ENCODE data around the gene MXI1.

MXI1 gene

DNA sequence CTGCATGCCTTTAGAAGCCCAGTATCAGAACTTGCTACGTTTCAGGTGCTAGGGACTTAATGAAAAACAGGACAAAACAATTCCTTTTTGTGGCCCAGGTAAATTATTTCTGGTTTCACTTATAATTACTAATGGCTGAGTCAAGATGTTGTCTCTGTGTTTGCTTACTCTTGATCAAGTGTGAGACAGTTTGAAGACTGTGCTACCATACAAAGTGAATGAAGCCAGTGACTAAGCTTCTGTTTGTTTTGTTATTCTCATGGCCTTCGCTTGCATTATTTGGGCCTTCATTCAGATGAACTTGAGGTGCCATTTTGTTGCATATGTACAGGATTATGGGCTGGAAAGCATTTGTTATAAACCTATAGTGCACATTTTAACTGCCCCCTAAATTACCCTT lies 79.4 kb downstream of the MXI1 start:
- Histone ChIP-seq H3K36me3 (ENCODE audit: control insufficient read depth in 4 of 4, insufficient read depth in 4 of 4, low read length in 3 of 4) (peaks cover 2 to 45% (median 31%) of the 10 kb centered on the region in 4 experiments), H3K4me1 (ENCODE audit: control extremely low read depth in 1 of 4, control insufficient read depth in 4 of 4, insufficient read depth in 4 of 4, low read length in 3 of 4) (no peaks in the 10 kb centered on the region), H3K9me3 (ENCODE audit: control extremely low read depth in 1 of 5, control insufficient read depth in 4 of 5, insufficient read depth in 2 of 5, low read depth in 1 of 5, low read length in 4 of 5) (no peaks in the 10 kb centered on the region), H3K4me3 (ENCODE audit: control insufficient read depth in 1 of 7, extremely low read depth in 1 of 7, insufficient read depth in 4 of 7, low read depth in 2 of 7, low read length in 6 of 7) (no peak overlapping the region), H3K27me3 (replicated peaks in 2 of 5; ENCODE audit: control insufficient read depth in 4 of 5, insufficient read depth in 5 of 5, low read length in 4 of 5) (no peaks in the 10 kb centered on the region), H3K27ac (ENCODE audit: insufficient read depth in 1 of 2, low read depth in 1 of 2, low read length in 2 of 2, poor library complexity in 1 of 2, severe bottlenecking in 2 of 2) (no peak overlapping the region)
- no peak for DNase-seq
- CTCF ChIA-PET, result interaction anchor here (0.6 to 1.8 kb wide), 2 partner anchors 47 to 112 kb away, joined by 3 to 5 read pairs; no protein-coding TSS in a partner anchor
- POLR2A ChIA-PET, result no interaction called here
- WGBS (ENCODE audit: insufficient coverage), result 100% methylated on average over 1 of the region's 2 CpGs

DNA sequence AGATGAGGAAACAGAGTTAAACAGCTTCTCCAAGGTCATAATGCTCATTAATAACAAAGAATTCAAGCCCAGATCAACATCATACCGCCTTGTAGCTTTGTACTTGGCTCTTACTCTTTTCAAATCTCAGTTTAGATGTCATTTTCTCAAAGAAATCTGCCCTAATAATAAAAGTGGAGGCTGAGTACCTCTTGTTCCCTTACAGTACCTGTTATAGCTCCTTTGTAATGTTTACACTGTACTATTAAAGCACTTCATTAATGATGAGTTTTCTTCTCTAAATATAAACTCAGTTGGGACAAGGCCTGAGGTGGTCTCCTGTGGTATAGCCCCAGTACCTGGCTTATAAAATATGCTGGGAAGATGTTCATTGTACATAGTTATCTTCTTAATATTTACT lies 89.6 kb downstream of the MXI1 start:
- H3K4me3 ChIP-seq (ENCODE audit: control insufficient read depth in 1 of 7, extremely low read depth in 1 of 7, insufficient read depth in 4 of 7, low read depth in 2 of 7, low read length in 6 of 7), result no peak overlapping the region
- CTCF ChIA-PET, result interaction anchor here (0.6 to 2.8 kb wide), 6 partner anchors 8 to 303 kb away, joined by 3 to 7 read pairs (median 4); no protein-coding TSS in a partner anchor
- POLR2A ChIA-PET, result no interaction called here
- H3K27me3 ChIP-seq (replicated peaks in 2 of 5; ENCODE audit: control insufficient read depth in 4 of 5, insufficient read depth in 5 of 5, low read length in 4 of 5), result no peaks in the 10 kb centered on the region
- no peak for DNase-seq
- 100% methylated on average over 1 of the region's 1 CpG for WGBS (ENCODE audit: insufficient coverage)
- H3K9me3 ChIP-seq (ENCODE audit: control extremely low read depth in 1 of 5, control insufficient read depth in 4 of 5, insufficient read depth in 2 of 5, low read depth in 1 of 5, low read length in 4 of 5), result no peaks in the 10 kb centered on the region
- peaks cover 27 to 95% (median 61%) of the 10 kb centered on the region in 4 experiments for H3K36me3 ChIP-seq (ENCODE audit: control insufficient read depth in 4 of 4, insufficient read depth in 4 of 4, low read length in 3 of 4)
- peaks cover 0 to 2% (median 0%) of the 10 kb centered on the region in 4 experiments for H3K4me1 ChIP-seq (ENCODE audit: control extremely low read depth in 1 of 4, control insufficient read depth in 4 of 4, insufficient read depth in 4 of 4, low read length in 3 of 4)
- no peak overlapping the region for H3K27ac ChIP-seq (ENCODE audit: insufficient read depth in 1 of 2, low read depth in 1 of 2, low read length in 2 of 2, poor library complexity in 1 of 2, severe bottlenecking in 2 of 2)

DNA sequence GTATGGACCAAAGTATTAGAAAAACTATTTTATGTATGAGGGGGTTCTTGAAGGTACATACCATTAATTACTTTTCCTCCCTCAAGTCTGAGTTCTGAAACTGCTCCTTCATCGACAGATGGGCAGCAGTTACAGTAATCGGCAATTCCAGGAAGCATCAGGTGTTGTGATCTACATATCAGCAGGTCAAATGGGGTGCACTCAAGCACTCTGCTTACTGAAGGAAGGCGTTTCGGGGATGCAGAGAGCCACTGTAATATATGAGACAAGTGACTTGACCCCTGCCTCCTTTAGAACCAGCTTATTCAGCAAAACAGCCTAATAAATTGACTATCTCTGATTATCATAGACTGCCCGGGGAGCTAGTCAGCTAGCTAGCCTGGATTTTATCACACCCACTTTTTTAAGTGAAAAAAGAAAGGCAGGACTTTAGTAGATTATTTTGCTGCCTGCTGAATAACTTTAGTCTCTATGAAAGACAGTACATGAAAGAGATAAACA lies 93.1 kb downstream of the MXI1 start:
- CTCF ChIA-PET, result interaction anchor here (0.6 to 1.3 kb wide), 2 partner anchors 22 to 245 kb away, joined by 3 read pairs; no protein-coding TSS in a partner anchor
- no peak overlapping the region for H3K27ac ChIP-seq (ENCODE audit: insufficient read depth in 1 of 2, low read depth in 1 of 2, low read length in 2 of 2, poor library complexity in 1 of 2, severe bottlenecking in 2 of 2)
- DNase-seq, result no peak
- H3K27me3 ChIP-seq (replicated peaks in 2 of 5; ENCODE audit: control insufficient read depth in 4 of 5, insufficient read depth in 5 of 5, low read length in 4 of 5), result no peaks in the 10 kb centered on the region
- H3K4me3 ChIP-seq (ENCODE audit: control insufficient read depth in 1 of 7, extremely low read depth in 1 of 7, insufficient read depth in 4 of 7, low read depth in 2 of 7, low read length in 6 of 7), result no peak overlapping the region
- H3K36me3 ChIP-seq (ENCODE audit: control insufficient read depth in 4 of 4, insufficient read depth in 4 of 4, low read length in 3 of 4), result peaks cover 14 to 69% (median 49%) of the 10 kb centered on the region in 4 experiments
- 100% methylated on average over 1 of the region's 5 CpGs for WGBS (ENCODE audit: insufficient coverage)
- no peaks in the 10 kb centered on the region for H3K9me3 ChIP-seq (ENCODE audit: control extremely low read depth in 1 of 5, control insufficient read depth in 4 of 5, insufficient read depth in 2 of 5, low read depth in 1 of 5, low read length in 4 of 5)
- peaks cover 9 to 15% (median 12%) of the 10 kb centered on the region in 4 experiments for H3K4me1 ChIP-seq (ENCODE audit: control extremely low read depth in 1 of 4, control insufficient read depth in 4 of 4, insufficient read depth in 4 of 4, low read length in 3 of 4)
- POLR2A ChIA-PET, result no interaction called here

DNA sequence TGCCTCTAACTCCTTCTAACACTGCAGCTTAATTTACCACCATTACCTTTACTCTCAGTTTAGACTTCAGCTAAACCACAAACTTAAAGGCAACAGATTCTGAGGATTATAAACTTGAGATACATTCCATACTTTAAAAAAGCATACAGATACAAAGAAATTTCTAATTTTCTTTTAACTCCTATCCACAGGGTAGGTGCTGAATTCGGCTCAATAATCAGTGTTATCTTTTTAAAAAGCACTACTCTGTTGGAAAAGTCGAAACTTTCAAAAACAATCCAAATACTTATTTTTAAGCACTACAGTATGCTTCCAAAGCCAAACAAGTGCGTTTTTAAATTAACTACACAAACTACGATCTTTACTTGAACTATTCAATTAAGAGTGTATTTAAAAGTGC lies 96.3 kb downstream of the MXI1 start:
- WGBS (ENCODE audit: insufficient coverage), result 46% methylated on average over 2 of the region's 4 CpGs
- H3K9me3 ChIP-seq (ENCODE audit: control extremely low read depth in 1 of 5, control insufficient read depth in 4 of 5, insufficient read depth in 2 of 5, low read depth in 1 of 5, low read length in 4 of 5), result no peaks in the 10 kb centered on the region
- CTCF ChIA-PET, result interaction anchor here (1.3 to 2.2 kb wide), 3 partner anchors 24 to 166 kb away, joined by 3 to 6 read pairs (median 4); no protein-coding TSS in a partner anchor
- peaks cover 11 to 29% (median 19%) of the 10 kb centered on the region in 4 experiments for H3K4me1 ChIP-seq (ENCODE audit: control extremely low read depth in 1 of 4, control insufficient read depth in 4 of 4, insufficient read depth in 4 of 4, low read length in 3 of 4)
- H3K4me3 ChIP-seq (ENCODE audit: control insufficient read depth in 1 of 7, extremely low read depth in 1 of 7, insufficient read depth in 4 of 7, low read depth in 2 of 7, low read length in 6 of 7), result peak overlapping the region in 6 of 7 experiments; percentile 89 to 98 (median 93)
- H3K27me3 ChIP-seq (replicated peaks in 2 of 5; ENCODE audit: control insufficient read depth in 4 of 5, insufficient read depth in 5 of 5, low read length in 4 of 5), result no peaks in the 10 kb centered on the region
- peak overlapping the region; percentile 89 to 94 for H3K27ac ChIP-seq (ENCODE audit: insufficient read depth in 1 of 2, low read depth in 1 of 2, low read length in 2 of 2, poor library complexity in 1 of 2, severe bottlenecking in 2 of 2)
- POLR2A ChIA-PET, result no interaction called here
- DNase-seq, result peak in 1 of 3 donors; percentile 10
- H3K36me3 ChIP-seq (ENCODE audit: control insufficient read depth in 4 of 4, insufficient read depth in 4 of 4, low read length in 3 of 4), result peaks cover 2 to 39% (median 26%) of the 10 kb centered on the region in 4 experiments

DNA sequence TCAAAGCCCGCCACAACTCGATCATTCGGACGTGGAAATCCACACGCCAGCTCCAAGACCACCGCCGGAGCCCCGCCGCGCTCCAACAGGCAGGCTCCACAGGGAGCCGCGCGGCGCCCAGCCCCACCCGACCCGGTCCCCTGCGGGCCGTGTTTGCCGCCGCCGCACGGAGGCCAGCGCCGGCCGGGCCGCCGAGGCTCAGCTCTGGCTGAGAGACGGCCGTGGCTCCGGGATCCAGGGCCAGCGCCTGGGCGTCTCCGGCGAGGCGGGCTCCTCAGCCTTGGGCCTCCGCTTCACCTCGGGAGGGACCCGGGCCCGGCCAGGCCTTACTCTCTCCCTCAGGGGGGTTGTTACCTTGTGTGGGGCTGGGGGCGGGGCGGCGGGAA lies 97.0 kb downstream of the MXI1 start:
- POLR2A ChIA-PET, result no interaction called here

DNA sequence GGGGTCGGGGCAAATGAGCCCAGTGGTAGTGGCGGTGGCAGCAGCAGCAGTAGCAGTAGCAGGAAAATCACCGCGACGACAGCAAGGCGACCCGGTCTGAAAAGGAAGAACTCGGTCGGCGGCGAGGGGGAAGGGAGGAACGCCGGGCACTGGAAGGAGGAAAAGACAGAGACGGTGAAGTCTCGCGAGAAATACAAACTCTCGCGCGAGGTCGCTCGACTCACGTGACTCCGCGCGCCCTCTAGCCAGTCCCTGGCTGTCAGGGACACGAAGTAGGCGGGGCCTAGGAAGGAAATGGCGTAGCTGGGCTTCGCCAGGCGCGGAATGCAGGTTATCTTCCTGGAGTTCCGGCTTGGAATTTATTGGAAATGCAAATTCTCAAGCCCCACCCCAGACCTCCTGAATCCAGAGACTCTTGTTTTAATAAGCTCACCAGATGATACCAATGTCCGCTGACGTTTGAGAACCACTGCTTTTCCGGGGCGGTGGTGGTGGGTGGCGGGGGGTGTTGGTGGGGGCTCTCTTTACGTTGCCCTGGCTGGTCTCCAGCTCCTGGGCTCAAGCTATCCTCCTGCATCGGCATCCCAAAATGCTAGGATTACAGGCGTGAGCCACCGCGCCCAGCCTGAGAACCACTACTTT lies 97.5 kb downstream of the MXI1 start, which contains the start of gene SMNDC1:
Gene SMNDC1 (minus strand): TSS at position 141 of the 642 bp plus-strand sequence. CDS start 1,333 bp downstream, outside the sequence.
- ChIA-PET POLR2A (no interaction called here), CTCF (interaction anchor here (0.6 to 7.3 kb wide), 11 partner anchors 8 to 547 kb away, joined by 3 to 84 read pairs (median 4); no protein-coding TSS in a partner anchor)
- Histone ChIP-seq H3K36me3 (ENCODE audit: control insufficient read depth in 4 of 4, insufficient read depth in 4 of 4, low read length in 3 of 4) (peaks cover 2 to 29% (median 21%) of the 10 kb centered on the region in 4 experiments), H3K9me3 (ENCODE audit: control extremely low read depth in 1 of 5, control insufficient read depth in 4 of 5, insufficient read depth in 2 of 5, low read depth in 1 of 5, low read length in 4 of 5) (no peaks in the 10 kb centered on the region), H3K27me3 (replicated peaks in 2 of 5; ENCODE audit: control insufficient read depth in 4 of 5, insufficient read depth in 5 of 5, low read length in 4 of 5) (no peaks in the 10 kb centered on the region), H3K4me3 (ENCODE audit: control insufficient read depth in 1 of 7, extremely low read depth in 1 of 7, insufficient read depth in 4 of 7, low read depth in 2 of 7, low read length in 6 of 7) (peak within 1 kb of the TSS; percentile 89 to 98 (median 93)), H3K27ac (ENCODE audit: insufficient read depth in 1 of 2, low read depth in 1 of 2, low read length in 2 of 2, poor library complexity in 1 of 2, severe bottlenecking in 2 of 2) (peak within 1 kb of the TSS; percentile 89 to 94), H3K4me1 (ENCODE audit: control extremely low read depth in 1 of 4, control insufficient read depth in 4 of 4, insufficient read depth in 4 of 4, low read length in 3 of 4) (peaks cover 17 to 38% (median 26%) of the 10 kb centered on the region in 4 experiments)
- peak; percentile 97 to 98 (median 98) for DNase-seq
- 0% methylated on average over 28 of the region's 42 CpGs for WGBS (ENCODE audit: insufficient coverage)

More for the DNA sequence above, 97.0 kb downstream of the MXI1 start:
- no peaks in the 10 kb centered on the region for H3K9me3 ChIP-seq (ENCODE audit: control extremely low read depth in 1 of 5, control insufficient read depth in 4 of 5, insufficient read depth in 2 of 5, low read depth in 1 of 5, low read length in 4 of 5)
- 0% methylated on average over 31 of the region's 42 CpGs for WGBS (ENCODE audit: insufficient coverage)
- no peaks in the 10 kb centered on the region for H3K27me3 ChIP-seq (replicated peaks in 2 of 5; ENCODE audit: control insufficient read depth in 4 of 5, insufficient read depth in 5 of 5, low read length in 4 of 5)
- H3K27ac ChIP-seq (ENCODE audit: insufficient read depth in 1 of 2, low read depth in 1 of 2, low read length in 2 of 2, poor library complexity in 1 of 2, severe bottlenecking in 2 of 2), result peak overlapping the region; percentile 89 to 94
- H3K36me3 ChIP-seq (ENCODE audit: control insufficient read depth in 4 of 4, insufficient read depth in 4 of 4, low read length in 3 of 4), result peaks cover 2 to 32% (median 23%) of the 10 kb centered on the region in 4 experiments
- DNase-seq, result no peak
- H3K4me3 ChIP-seq (ENCODE audit: control insufficient read depth in 1 of 7, extremely low read depth in 1 of 7, insufficient read depth in 4 of 7, low read depth in 2 of 7, low read length in 6 of 7), result peak overlapping the region; percentile 89 to 98 (median 93)
- CTCF ChIA-PET, result interaction anchor here (1.0 to 7.3 kb wide), 5 partner anchors 25 to 295 kb away, joined by 3 to 84 read pairs (median 6); no protein-coding TSS in a partner anchor
- H3K4me1 ChIP-seq (ENCODE audit: control extremely low read depth in 1 of 4, control insufficient read depth in 4 of 4, insufficient read depth in 4 of 4, low read length in 3 of 4), result peaks cover 12 to 33% (median 22%) of the 10 kb centered on the region in 4 experiments

All from common myeloid progenitor, CD34-positive (primary cell).